Endothelial cell of umbilical vein (primary cell): ENCODE measurements around the gene GP5. TPM values are rescaled to one million over a fixed set of nuclear protein-coding genes. Genes with fewer than 3 reads are reported as not detected.

Experiments used
- BruUV-seq: library from RNA; stranded (reverse); fragments of 400-500 nt; replicated peaks from 2 replicates; lab custom pipeline; 2021; lab: Mats Ljungman, UMichigan
- CTCF ChIA-PET: fragments of 300-600, 350-600 bp; sonication (Branson Sonifier 250); formaldehyde crosslinking; loops from one replicate; lab custom pipeline; 2021; ENCODE audit warnings: antibody characterized with exemption, inconsistent platforms; lab: Charles Lee
- POLR2A ChIA-PET: fragments of 300-600, 350-600 bp; sonication (Branson Sonifier 250); formaldehyde crosslinking; loops from one replicate; lab custom pipeline; 2021; ENCODE audit warnings: antibody characterized with exemption, inconsistent platforms; lab: Charles Lee
- DNase-seq: peaks from one replicate; pipeline ENCODE4 v3.0.0-alpha.2; 2011; ENCODE audit warnings: low read depth, low spot score
- FAIRE-seq: peaks from 2 replicates; lab custom pipeline; 2011; peaks lifted over from hg19 to GRCh38; lab: Jason Lieb, UNC
- H2AFZ ChIP-seq: 2 replicates; pipeline ENCODE4 v1.6.0; 2012; ENCODE audit warnings: low read depth, low read length, control low read depth, inconsistent platforms
- H3K27ac ChIP-seq: 2 replicates; pipeline ENCODE4 v1.5.1; 2011; ENCODE audit warnings: low read depth, mild to moderate bottlenecking, control low read depth, low read length, moderate library complexity; ENCODE audit not compliant: insufficient read depth
- H3K27me3 ChIP-seq, 2 experiments: 2 replicates each; pipeline versions ENCODE4 v1.6.0 to v1.6.1; 2011; ENCODE audit warnings: low read length in 2 of 2, mixed read lengths in 1 of 2; ENCODE audit not compliant: control insufficient read depth in 2 of 2, insufficient read depth in 2 of 2
- H3K36me3 ChIP-seq, 2 experiments: 2 replicates in 1 of 2; 3 replicates in 1 of 2; pipeline ENCODE4 v1.5.1; 2011; ENCODE audit warnings: low read length in 2 of 2, mild to moderate bottlenecking in 1 of 2, moderate library complexity in 1 of 2; ENCODE audit not compliant: control insufficient read depth in 2 of 2, insufficient read depth in 2 of 2; ENCODE audit errors: extremely low read depth in 1 of 2
- H3K4me1 ChIP-seq: 3 replicates; pipeline ENCODE4 v1.5.1; 2011; ENCODE audit warnings: mild to moderate bottlenecking, low read length; ENCODE audit not compliant: control insufficient read depth, insufficient read depth; ENCODE audit errors: extremely low read depth
- H3K4me2 ChIP-seq: 2 replicates; pipeline ENCODE4 v1.6.1; 2011; ENCODE audit warnings: low read length, control low read depth, mixed read lengths; ENCODE audit not compliant: insufficient read depth
- H3K4me3 ChIP-seq, 3 experiments: fragments of 200-600 bp in 1 of 3; sonication (generic), shearing (Covaris generic) in 1 of 3; replicated peaks in 1 of 3; 2 replicates each; pipeline ENCODE4 v1.5.1; 2011 to 2016; ENCODE audit warnings: control low read depth in 3 of 3, low read length in 3 of 3, mild to moderate bottlenecking in 2 of 3, inconsistent platforms in 1 of 3, low read depth in 1 of 3, moderate library complexity in 1 of 3; ENCODE audit not compliant: insufficient read depth in 1 of 3
- H3K79me2 ChIP-seq: 2 replicates; pipeline ENCODE4 v1.6.0; 2012; ENCODE audit warnings: low read length, inconsistent platforms; ENCODE audit not compliant: control insufficient read depth, insufficient read depth
- H3K9ac ChIP-seq: replicated peaks from 2 replicates; pipeline ENCODE3; 2011; ENCODE audit warnings: low read length, control low read depth; ENCODE audit not compliant: insufficient read depth; ENCODE audit errors: extremely low read depth
- H3K9me1 ChIP-seq: replicated peaks from 3 replicates; pipeline ENCODE4 v1.6.0; 2011; ENCODE audit warnings: mild to moderate bottlenecking, low read length; ENCODE audit not compliant: control insufficient read depth, insufficient read depth; ENCODE audit errors: extremely low read depth
- H3K9me3 ChIP-seq: replicated peaks from 2 replicates; pipeline ENCODE4 v1.5.1; 2012; ENCODE audit warnings: low read length, inconsistent platforms; ENCODE audit not compliant: control insufficient read depth, insufficient read depth
- H4K20me1 ChIP-seq: replicated peaks from 2 replicates; pipeline ENCODE3; 2011; ENCODE audit warnings: mild to moderate bottlenecking, low read length; ENCODE audit not compliant: control insufficient read depth, insufficient read depth; ENCODE audit errors: extremely low read depth
- EZH2 ChIP-seq: IDR thresholded peaks from 2 replicates; pipeline ENCODE4 v1.6.1; 2012; ENCODE audit warnings: borderline replicate concordance, low read depth, mild to moderate bottlenecking, moderate library complexity, low read length, inconsistent platforms; ENCODE audit not compliant: severe bottlenecking
- FOS ChIP-seq: IDR thresholded peaks from 2 replicates; pipeline ENCODE4 v1.6.1; 2011; ENCODE audit warnings: mild to moderate bottlenecking, low read length, moderate library complexity, borderline replicate concordance; ENCODE audit not compliant: insufficient read depth
- GATA2 ChIP-seq: IDR thresholded peaks from 2 replicates; pipeline ENCODE4 v1.7.0; 2011; ENCODE audit warnings: low read depth, mild to moderate bottlenecking, moderate library complexity, mixed read lengths, low read length; ENCODE audit not compliant: insufficient read length, insufficient read depth
- JUN ChIP-seq: IDR thresholded peaks from 2 replicates; pipeline ENCODE4 v1.6.1; 2011; ENCODE audit warnings: borderline replicate concordance, low read depth; ENCODE audit not compliant: insufficient read length, insufficient read depth
- MYC ChIP-seq: IDR thresholded peaks from one replicate; pipeline ENCODE4 v1.6.1; 2011; ENCODE audit warnings: mild to moderate bottlenecking, low read depth, low read length
- POLR2A ChIP-seq: IDR thresholded peaks from 2 replicates; pipeline ENCODE4 v1.6.1; 2012; ENCODE audit warnings: low read depth, mild to moderate bottlenecking, control low read depth, low read length
- POLR2AphosphoS5 ChIP-seq: IDR thresholded peaks from 2 replicates; pipeline ENCODE4 v1.6.1; 2012; ENCODE audit warnings: low read depth, mild to moderate bottlenecking, control low read depth, low read length, moderate library complexity; ENCODE audit not compliant: insufficient read depth
- dilution Hi-C: fragments of 300-500 bp; cut with MboI; formaldehyde crosslinking; loops from one replicate; pipeline ENCODE4 v1.15.0; 2019; ENCODE audit warnings: low sequenced_read_pairs; ENCODE audit not compliant: extremely low pct_ligation_motif_present
- intact Hi-C: fragments of 100-400 bp; cut with micrococcal nuclease; formaldehyde crosslinking; loops from one replicate; pipeline ENCODE4 v1.10.0; 2022
- polyA plus RNA-seq, 4 experiments: library from polyadenylated mRNA; depleted of rRNA in 3 of 4; stranded (reverse) in 3 of 4; unstranded in 1 of 4; fragments of >200 nt; gene quantifications; 2 replicates each; pipeline versions ENCODE4 v1.2.1 to v1.2.3, GENCODE V29; 2011 to 2012; ENCODE audit warnings: missing spikeins in 1 of 4
- total RNA-seq: library from RNA; stranded (reverse); gene quantifications from 2 replicates; pipeline ENCODE4 v1.2.3, GENCODE V29; 2021
- TF ChIP-seq, protein P1 (sequence below): IDR thresholded peaks from 2 replicates; pipeline ENCODE4 v1.6.1; 2011; ENCODE audit not compliant: insufficient read depth, insufficient read length
- TF ChIP-seq, protein P2 (sequence below), 2 donors: IDR thresholded peaks; 1 replicate in 1 of 2; 2 replicates in 1 of 2; pipeline ENCODE4 v1.5.1; 2011; ENCODE audit warnings: low read length in 2 of 2, mild to moderate bottlenecking in 2 of 2, moderate library complexity in 2 of 2, control low read depth in 1 of 2, inconsistent platforms in 1 of 2, low read depth in 1 of 2; ENCODE audit not compliant: insufficient read depth in 1 of 2; ENCODE audit errors: extremely low read depth in 1 of 2

Gene GP5
- total and polyA plus RNA-seq, 2 donors (not counting 3 experiments of a cell fraction or from before 2014, with no cell fraction given): 0.06 to 0.11 TPM

DNA sequence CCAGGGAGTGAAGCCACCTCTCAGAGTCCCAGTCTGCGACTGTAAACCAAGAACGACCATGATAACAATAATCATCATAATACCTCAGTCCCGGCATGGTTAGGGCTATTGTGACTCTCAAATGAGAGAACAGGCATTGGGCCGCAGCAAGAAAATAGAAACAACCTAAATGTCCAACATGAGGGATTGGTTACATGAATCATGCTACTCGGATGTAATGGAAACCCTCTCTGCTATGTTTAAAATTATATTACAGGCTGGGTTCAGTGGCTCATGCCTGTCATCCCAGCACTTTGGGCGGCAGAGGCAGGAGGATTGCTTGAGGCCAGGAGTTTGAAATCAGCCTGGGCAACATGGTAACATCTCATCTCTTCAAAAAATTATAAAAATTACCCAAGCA, 50.7 kb downstream of the GP5 start:
- dilution Hi-C loops (no loop called here), intact Hi-C loops (no loop called here)
- FAIRE-seq (no peak), DNase-seq (no peak)
- no peaks in the 10 kb centered on the region for H3K27me3 ChIP-seq
- H3K4me3 ChIP-seq: no peak overlapping the region
- H3K4me1 ChIP-seq: no peaks in the 10 kb centered on the region
- H2AFZ ChIP-seq: no peak overlapping the region
- CTCF ChIA-PET: no interaction called here
- no peaks in the 10 kb centered on the region for H3K36me3 ChIP-seq
- no peak overlapping the region for H3K4me2 ChIP-seq
- H4K20me1 ChIP-seq: no peaks in the 10 kb centered on the region
- no peaks in the 10 kb centered on the region for H3K9me3 ChIP-seq
- TF ChIP-seq FOS: no peak
- no peak for TF ChIP-seq MYC
- TF ChIP-seq, protein P1, sequence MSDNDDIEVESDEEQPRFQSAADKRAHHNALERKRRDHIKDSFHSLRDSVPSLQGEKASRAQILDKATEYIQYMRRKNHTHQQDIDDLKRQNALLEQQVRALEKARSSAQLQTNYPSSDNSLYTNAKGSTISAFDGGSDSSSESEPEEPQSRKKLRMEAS: no peak
- no peak for TF ChIP-seq GATA2
- TF ChIP-seq JUN: no peak
- no peak for TF ChIP-seq POLR2AphosphoS5
- TF ChIP-seq POLR2A: no peak
- no peak for TF ChIP-seq EZH2
- TF ChIP-seq, protein P2, sequence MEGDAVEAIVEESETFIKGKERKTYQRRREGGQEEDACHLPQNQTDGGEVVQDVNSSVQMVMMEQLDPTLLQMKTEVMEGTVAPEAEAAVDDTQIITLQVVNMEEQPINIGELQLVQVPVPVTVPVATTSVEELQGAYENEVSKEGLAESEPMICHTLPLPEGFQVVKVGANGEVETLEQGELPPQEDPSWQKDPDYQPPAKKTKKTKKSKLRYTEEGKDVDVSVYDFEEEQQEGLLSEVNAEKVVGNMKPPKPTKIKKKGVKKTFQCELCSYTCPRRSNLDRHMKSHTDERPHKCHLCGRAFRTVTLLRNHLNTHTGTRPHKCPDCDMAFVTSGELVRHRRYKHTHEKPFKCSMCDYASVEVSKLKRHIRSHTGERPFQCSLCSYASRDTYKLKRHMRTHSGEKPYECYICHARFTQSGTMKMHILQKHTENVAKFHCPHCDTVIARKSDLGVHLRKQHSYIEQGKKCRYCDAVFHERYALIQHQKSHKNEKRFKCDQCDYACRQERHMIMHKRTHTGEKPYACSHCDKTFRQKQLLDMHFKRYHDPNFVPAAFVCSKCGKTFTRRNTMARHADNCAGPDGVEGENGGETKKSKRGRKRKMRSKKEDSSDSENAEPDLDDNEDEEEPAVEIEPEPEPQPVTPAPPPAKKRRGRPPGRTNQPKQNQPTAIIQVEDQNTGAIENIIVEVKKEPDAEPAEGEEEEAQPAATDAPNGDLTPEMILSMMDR (IDR thresholded peaks at IDR 0.05; ENCODE audit: extremely low read depth in 1 of 2, insufficient read depth in 1 of 2, low read depth in 1 of 2, low read length in 2 of 2): no peak
- H3K9ac ChIP-seq: no peak overlapping the region
- H3K27ac ChIP-seq: no peak overlapping the region
- no peaks in the 10 kb centered on the region for H3K79me2 ChIP-seq
- H3K9me1 ChIP-seq: no peaks in the 10 kb centered on the region
- POLR2A ChIA-PET: no interaction called here
- BruUV-seq: no TSS peak
